Measurements from ENCODE around the gene MUC22. TPM values are rescaled to one million over a fixed set of nuclear protein-coding genes. Genes with fewer than 3 reads are reported as not detected.

MUC22 gene
- total RNA-seq, 4 donors from 2014 or later = 0.05 to 0.36 (median 0.18) TPM

GRCh38 chr6:31037169-31037568, 26.9 kb downstream of the MUC22 start:
- H3K9me3 ChIP-seq = no peaks in the 10 kb centered on the region
- in situ Hi-C loops (cut with MboI; ENCODE audit: low sequenced_read_pairs in 4 of 4) = no loop called here
- no peaks in the 10 kb centered on the region for H3K27me3 ChIP-seq
- DNase-seq (peak in 1 of 2 donors; percentile 57), ATAC-seq (peak; percentile 48 to 67)
- peak overlapping the region; percentile 49 to 81 (median 70) for H3K27ac ChIP-seq
- no peak for TF ChIP-seq POLR2A (IDR thresholded peaks at IDR 0.05)
- TF ChIP-seq CTCF (IDR thresholded peaks at IDR 0.05 in 4 of 5, conservative IDR thresholded peaks at IDR 0.05 in 1 of 5) = no peak
- no peak overlapping the region for H3K4me3 ChIP-seq
- intact Hi-C loops (cut with DNase I; ENCODE audit: low total_unique reads) = loop anchor here (2.0 kb wide), 1 partner anchor 30 kb away; no protein-coding TSS in a partner anchor
- H3K4me1 ChIP-seq = peaks cover 20 to 25% of the 10 kb centered on the region in 2 donors
- no peaks in the 10 kb centered on the region for H3K36me3 ChIP-seq

- Histone ChIP-seq H3K4me3 (no peak overlapping the region), H3K27me3 (no peaks in the 10 kb centered on the region), H3K27ac (peak overlapping the region; percentile 49 to 81 (median 70)), H3K9me3 (no peaks in the 10 kb centered on the region), H3K4me1 (peaks cover 20 to 25% of the 10 kb centered on the region in 2 donors), H3K36me3 (no peaks in the 10 kb centered on the region)
- ATAC-seq (peak; percentile 86 to 91), DNase-seq (peak; percentile 12 to 55)
- in situ Hi-C loops (cut with MboI; ENCODE audit: low sequenced_read_pairs in 4 of 4) (no loop called here), intact Hi-C loops (cut with DNase I; ENCODE audit: low total_unique reads) (loop anchor here (2.0 kb wide), 1 partner anchor 31 kb away; no protein-coding TSS in a partner anchor)
- TF ChIP-seq POLR2A (IDR thresholded peaks at IDR 0.05) (no peak), CTCF (IDR thresholded peaks at IDR 0.05 in 4 of 5, conservative IDR thresholded peaks at IDR 0.05 in 1 of 5) (no peak)
Measured at GRCh38 chr6:31037682-31038081, 27.4 kb downstream of the MUC22 start.

DNA sequence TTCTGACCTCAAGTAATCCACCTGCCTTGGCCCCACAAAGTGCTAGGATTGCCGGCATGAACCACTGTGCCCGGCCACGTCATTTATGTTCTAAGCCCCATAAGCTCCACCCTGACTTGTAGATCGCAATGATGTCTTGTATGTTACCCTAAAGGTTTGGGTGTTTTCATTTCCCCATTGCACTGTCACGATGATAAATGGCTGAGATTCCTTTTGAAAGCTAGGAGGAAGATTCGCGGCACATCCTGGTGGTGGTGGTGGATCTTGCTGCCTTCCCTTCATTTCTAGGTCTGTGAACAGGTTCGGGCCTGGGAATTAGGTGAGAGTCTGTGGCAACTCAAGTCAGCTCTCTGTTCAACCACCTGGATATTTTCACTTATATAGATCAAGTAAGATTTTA, 28.3 kb downstream of the MUC22 start:
- peak overlapping the region in 3 of 4 donors; percentile 67 to 81 (median 72) for H3K27ac ChIP-seq
- no peaks in the 10 kb centered on the region for H3K36me3 ChIP-seq
- no peaks in the 10 kb centered on the region for H3K27me3 ChIP-seq
- peaks cover 24 to 25% of the 10 kb centered on the region in 2 donors for H3K4me1 ChIP-seq
- H3K4me3 ChIP-seq = no peak overlapping the region
- no peak for TF ChIP-seq CTCF (IDR thresholded peaks at IDR 0.05 in 4 of 5, conservative IDR thresholded peaks at IDR 0.05 in 1 of 5)
- no peaks in the 10 kb centered on the region for H3K9me3 ChIP-seq
- intact Hi-C loops (cut with DNase I; ENCODE audit: low total_unique reads) = no loop called here
- ATAC-seq (no peak), DNase-seq (no peak)
- in situ Hi-C loops (cut with MboI; ENCODE audit: low sequenced_read_pairs in 4 of 4) = no loop called here

DNA sequence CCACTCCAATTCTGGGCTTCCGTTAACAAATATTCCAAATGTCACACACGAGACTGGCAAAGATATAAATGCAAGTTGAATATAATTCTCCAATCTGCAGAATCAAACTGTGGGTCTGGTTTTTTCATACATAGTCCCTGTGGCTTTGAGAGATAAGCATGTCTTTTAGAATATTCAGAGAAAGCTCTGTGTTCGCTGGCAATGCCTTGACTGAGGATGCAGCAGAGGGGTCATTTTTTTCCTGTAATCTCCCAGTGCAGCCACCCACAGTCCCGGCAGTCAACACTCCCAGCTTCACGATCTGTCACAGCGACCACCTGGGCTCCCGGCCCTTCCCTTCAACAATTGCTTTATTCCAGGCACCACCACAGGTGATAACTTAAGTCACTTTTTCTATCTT, 30.5 kb downstream of the MUC22 start:
- Histone ChIP-seq H3K36me3 (no peaks in the 10 kb centered on the region), H3K4me1 (peaks cover 24 to 25% of the 10 kb centered on the region in 2 donors), H3K4me3 (no peak overlapping the region), H3K9me3 (no peaks in the 10 kb centered on the region), H3K27ac (peak overlapping the region in 2 of 4 donors; percentile 8 to 57), H3K27me3 (no peaks in the 10 kb centered on the region)
- DNase-seq (no peak), ATAC-seq (no peak)
- TF ChIP-seq POLR2A (IDR thresholded peaks at IDR 0.05) (no peak), CTCF (IDR thresholded peaks at IDR 0.05 in 4 of 5, conservative IDR thresholded peaks at IDR 0.05 in 1 of 5) (no peak)
- in situ Hi-C loops (cut with MboI; ENCODE audit: low sequenced_read_pairs in 4 of 4) = loop anchor here in 2 of 4 donors (10.0 kb wide), 1 partner anchor 126 kb away; the partner anchor contains the start of gene VARS2 (in 2 of the 2)
- intact Hi-C loops (cut with DNase I; ENCODE audit: low total_unique reads) = loop anchor here (1.0 kb wide), 1 partner anchor 126 kb away; no protein-coding TSS in a partner anchor

Data from gastrocnemius medialis (tissue), 4 donors.